Breast epithelium (tissue), 4 donors: ENCODE measurements around the gene ZNF44. TPM values are rescaled to one million over a fixed set of nuclear protein-coding genes. Genes with fewer than 3 reads are reported as not detected.
A peak's percentile ranks its signal among the peaks of the same experiment; 100 is the strongest.
"Not testable (repeated sequence)": the region's sequence is repeated elsewhere in the genome, so short reads cannot be mapped to it uniquely, and the experiment has no call there.

Source experiments
- DNase-seq, 2 donors: peaks; one replicate each; pipeline ENCODE4 v3.0.0-alpha.2; 2019; ENCODE audit warnings: low spot score in 2 of 2
- H3K27ac ChIP-seq, 2 donors: fragments of 200-600 bp; sonication (generic) in 1 of 2; one replicate each; pipeline ENCODE4 v1.5.1; 2016 to 2019; ENCODE audit warnings: mild to moderate bottlenecking in 1 of 2
- H3K27me3 ChIP-seq, 2 donors: fragments of 200-600 bp; sonication (generic) in 1 of 2; one replicate each; pipeline versions ENCODE4 v1.5.1 to v1.6.0; 2017 to 2019; ENCODE audit warnings: control low read depth in 1 of 2, mild to moderate bottlenecking in 1 of 2
- H3K36me3 ChIP-seq: fragments of 200-600 bp; one replicate; pipeline ENCODE4 v1.5.1; 2019
- H3K4me1 ChIP-seq, 2 donors: fragments of 200-600 bp; sonication (generic); one replicate each; pipeline ENCODE4 v1.5.1; 2016 to 2019; ENCODE audit warnings: control low read depth in 1 of 2
- H3K4me3 ChIP-seq, 3 donors: fragments of 200-600 bp; sonication (generic); 1 replicate in 2 of 3; 2 replicates in 1 of 3; pipeline ENCODE4 v1.5.1; 2016 to 2019; ENCODE audit warnings: mild to moderate bottlenecking in 3 of 3, moderate library complexity in 2 of 3
- H3K9me3 ChIP-seq, 2 donors: fragments of 200-600 bp; sonication (generic) in 1 of 2; one replicate each; pipeline ENCODE4 v1.5.1; 2016 to 2019; ENCODE audit warnings: control low read depth in 1 of 2
- CTCF ChIP-seq, 3 donors: fragments of 450-650 bp; IDR thresholded peaks; one replicate each; pipeline ENCODE4 v1.5.1; 2016 to 2017; ENCODE audit warnings: antibody characterized with exemption in 3 of 3, mild to moderate bottlenecking in 3 of 3, moderate library complexity in 3 of 3
- POLR2A ChIP-seq: fragments of 450-650 bp; IDR thresholded peaks from one replicate; pipeline ENCODE4 v1.6.1; 2016; ENCODE audit warnings: antibody characterized with exemption, mild to moderate bottlenecking, moderate library complexity
- POLR2AphosphoS5 ChIP-seq, 3 donors: sonication (generic); formaldehyde crosslinking; IDR thresholded peaks; one replicate each; pipeline ENCODE4 v1.6.1; 2017; ENCODE audit warnings: antibody characterized with exemption in 3 of 3
- intact Hi-C: fragments of 100-400 bp; cut with DNase I; formaldehyde crosslinking; loops from one replicate; pipeline ENCODE4 v1.15.1; 2023; ENCODE audit warnings: low total_unique reads
- total RNA-seq, 3 donors: library from RNA; depleted of rRNA; stranded (reverse); fragments of >200 nt; gene quantifications; one replicate each; pipeline ENCODE4 v1.1.0, GENCODE V29; 2016

ZNF44 gene
- total RNA-seq, 3 donors from 2014 or later = 12.3 to 23.9 (median 21.7) TPM

- no peak overlapping the region for H3K4me3 ChIP-seq
- DNase-seq = no peak
- no peaks in the 10 kb centered on the region for H3K36me3 ChIP-seq
- no peaks in the 10 kb centered on the region for H3K4me1 ChIP-seq
- H3K9me3 ChIP-seq = no peaks in the 10 kb centered on the region
- TF ChIP-seq POLR2AphosphoS5 (IDR thresholded peaks at IDR 0.05) = no peak
- no peak for TF ChIP-seq CTCF (IDR thresholded peaks at IDR 0.05)
- no peak for TF ChIP-seq POLR2A
- H3K27me3 ChIP-seq = no peaks in the 10 kb centered on the region
- no peak overlapping the region for H3K27ac ChIP-seq
- intact Hi-C loops = no loop called here
Measured at GRCh38 chr19:12325690-12326089, 31.0 kb upstream of the ZNF44 start.

GRCh38 chr19:12318782-12319413 lies 24.2 kb upstream of the ZNF44 start:
- Histone ChIP-seq H3K4me3 (no peak overlapping the region), H3K4me1 (no peaks in the 10 kb centered on the region), H3K27ac (no peak overlapping the region), H3K36me3 (peaks cover 14% of the 10 kb centered on the region), H3K27me3 (no peaks in the 10 kb centered on the region), H3K9me3 (peaks cover 3 to 11% of the 10 kb centered on the region in 2 donors)
- intact Hi-C loops = loop anchor here (1.0 kb wide), 1 partner anchor 12 kb away; no protein-coding TSS in a partner anchor
- no peak for TF ChIP-seq POLR2A
- no peak for TF ChIP-seq CTCF (IDR thresholded peaks at IDR 0.05)
- TF ChIP-seq POLR2AphosphoS5 (IDR thresholded peaks at IDR 0.05) = no peak
- no peak for DNase-seq

GRCh38 chr19:12314553-12314952 lies 19.9 kb upstream of the ZNF44 start:
- no peak for DNase-seq
- peaks cover 11% of the 10 kb centered on the region for H3K36me3 ChIP-seq
- TF ChIP-seq CTCF (IDR thresholded peaks at IDR 0.05) (no peak), POLR2A (no peak), POLR2AphosphoS5 (IDR thresholded peaks at IDR 0.05) (no peak)
- intact Hi-C loops = no loop called here
- H3K27me3 ChIP-seq = no peaks in the 10 kb centered on the region
- no peak overlapping the region for H3K4me3 ChIP-seq
- peaks cover 0 to 11% of the 10 kb centered on the region in 2 donors for H3K9me3 ChIP-seq
- H3K4me1 ChIP-seq = no peaks in the 10 kb centered on the region
- no peak overlapping the region for H3K27ac ChIP-seq

GRCh38 chr19:12308891-12309290 lies 14.2 kb upstream of the ZNF44 start:
- H3K27ac ChIP-seq, H3K27me3 ChIP-seq, H3K4me1 ChIP-seq, H3K9me3 ChIP-seq, H3K36me3 ChIP-seq, H3K4me3 ChIP-seq, DNase-seq, intact Hi-C loops: not testable (repeated sequence)

- Histone ChIP-seq H3K27me3 (no peaks in the 10 kb centered on the region), H3K36me3 (no peaks in the 10 kb centered on the region), H3K4me3 (peak overlapping the region; percentile 75 to 93 (median 85)), H3K4me1 (peaks cover 0 to 6% of the 10 kb centered on the region in 2 donors), H3K27ac (peak overlapping the region; percentile 93 to 98), H3K9me3 (no peaks in the 10 kb centered on the region)
- TF ChIP-seq POLR2AphosphoS5 (IDR thresholded peaks at IDR 0.05) = no peak
- no peak for TF ChIP-seq CTCF (IDR thresholded peaks at IDR 0.05)
- TF ChIP-seq POLR2A = no peak
- DNase-seq = no peak
- intact Hi-C loops = no loop called here
Measured at GRCh38 chr19:12295191-12295590, 508 bp upstream of the ZNF44 start.
